ENCODE results near the gene DLG3.

The DLG3 gene

DNA sequence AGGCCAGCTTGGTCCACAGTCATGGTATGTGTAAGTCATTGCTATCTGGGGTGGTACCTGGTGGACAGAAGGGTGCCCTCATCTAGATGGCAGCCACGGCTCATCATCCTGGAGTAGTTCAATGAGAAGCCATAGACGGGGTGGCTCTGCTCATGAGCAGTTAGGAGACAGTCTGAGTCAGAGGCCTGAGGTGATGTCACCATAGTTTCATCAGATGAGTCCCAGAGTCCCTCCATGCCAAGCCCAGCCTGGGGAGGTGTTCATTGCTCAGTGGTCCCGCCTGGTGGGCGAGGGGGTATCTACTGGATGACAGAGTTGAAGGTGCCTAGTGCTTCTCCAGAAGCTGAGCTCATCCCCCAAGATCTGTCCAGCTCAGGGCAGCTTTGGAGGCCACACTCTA lies 49.8 kb downstream of the DLG3 start:
- no peak overlapping the region for H3K27ac ChIP-seq
- no peak for TF ChIP-seq CTCF (conservative IDR thresholded peaks at IDR 0.05)
- no peak for TF ChIP-seq ZFX (IDR thresholded peaks at IDR 0.05)

DNA sequence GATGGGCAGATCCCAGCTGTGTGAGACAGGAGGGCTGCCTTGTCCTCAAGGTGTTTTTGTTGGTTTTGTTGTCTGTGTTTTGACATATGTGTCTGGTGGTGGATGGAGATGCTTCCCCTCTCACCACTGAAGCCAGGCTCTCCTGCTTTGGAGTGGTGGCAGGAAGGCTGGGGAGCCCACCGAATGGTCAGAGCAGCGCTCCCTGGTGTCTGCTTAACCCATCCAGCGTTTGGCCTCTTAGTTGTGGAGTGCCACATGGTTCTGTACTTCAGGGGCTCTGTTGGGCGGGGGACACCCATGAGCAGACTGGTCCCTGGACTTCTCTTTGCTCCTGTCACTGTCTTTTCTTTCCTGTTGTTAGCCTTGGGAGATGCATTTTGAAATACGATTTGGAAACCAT lies 51.9 kb downstream of the DLG3 start:
- no peak overlapping the region for H3K27ac ChIP-seq
- TF ChIP-seq CTCF (conservative IDR thresholded peaks at IDR 0.05) = no peak
- TF ChIP-seq ZFX (IDR thresholded peaks at IDR 0.05) = no peak

DNA sequence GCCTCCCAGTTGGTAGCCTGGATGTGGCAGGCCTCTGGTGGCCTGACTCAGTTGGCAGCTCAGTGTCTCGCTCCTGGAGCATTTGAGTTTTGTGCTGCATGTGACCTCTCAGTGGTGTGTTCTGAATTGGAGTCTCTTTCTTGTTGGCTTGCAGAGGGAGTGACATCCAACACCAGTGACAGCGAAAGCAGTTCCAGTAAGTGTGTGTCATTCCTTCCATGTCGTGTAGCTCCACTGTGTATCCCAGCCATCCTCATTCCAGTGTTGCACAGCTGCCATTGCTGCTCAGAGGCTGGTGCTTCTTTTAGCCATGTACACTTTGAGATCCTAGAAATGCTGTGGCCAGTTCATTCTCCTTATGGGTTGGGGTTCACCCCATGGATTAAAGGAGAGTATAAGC lies 52.4 kb downstream of the DLG3 start:
- no peak overlapping the region for H3K27ac ChIP-seq
- TF ChIP-seq ZFX (IDR thresholded peaks at IDR 0.05) = no peak
- TF ChIP-seq CTCF (conservative IDR thresholded peaks at IDR 0.05) = no peak

GRCh38 chrX:70498129-70498528 lies 53.5 kb downstream of the DLG3 start:
- TF ChIP-seq ZFX (IDR thresholded peaks at IDR 0.05) = no peak
- H3K27ac ChIP-seq = no peak overlapping the region

GRCh38 chrX:70500826-70501225 lies 56.2 kb downstream of the DLG3 start:
- no peak for TF ChIP-seq ZFX (IDR thresholded peaks at IDR 0.05)
- no peak for TF ChIP-seq CTCF (conservative IDR thresholded peaks at IDR 0.05)
- no peak overlapping the region for H3K27ac ChIP-seq

DNA sequence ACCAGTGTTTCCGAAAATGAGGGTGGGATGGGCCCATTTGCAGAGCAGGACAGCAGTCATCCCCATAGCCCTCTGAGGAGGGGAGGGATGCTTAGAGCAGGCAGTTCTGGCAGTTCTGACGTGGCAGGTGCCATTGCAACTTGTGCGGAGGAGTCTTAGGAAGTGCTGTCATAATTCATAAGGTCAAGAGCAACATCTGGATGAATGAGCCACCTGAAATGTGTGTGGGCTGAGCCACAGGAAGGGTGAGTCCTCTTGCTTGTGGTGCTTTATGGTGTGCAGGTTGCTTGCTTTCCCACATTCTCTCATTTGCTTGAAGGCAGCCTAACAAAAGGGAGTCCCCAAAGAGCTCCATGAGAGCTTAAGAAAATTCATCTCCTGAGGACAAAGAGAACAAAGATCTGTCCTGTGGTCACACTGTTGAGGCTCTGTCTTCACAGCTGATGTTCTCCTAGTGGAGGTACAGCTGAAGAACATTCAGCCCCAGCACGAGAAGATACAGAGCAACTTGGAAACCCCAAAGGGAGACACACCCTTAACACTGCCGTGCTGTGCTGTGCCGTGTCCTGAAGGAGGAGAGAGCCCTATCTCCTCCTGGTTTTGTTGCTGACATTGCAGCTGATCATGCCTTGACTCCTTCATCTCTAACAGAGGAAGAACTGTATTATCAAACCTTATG lies 60.3 kb downstream of the DLG3 start:
- TF ChIP-seq CTCF (conservative IDR thresholded peaks at IDR 0.05) (no peak), ZFX (IDR thresholded peaks at IDR 0.05) (no peak)

GRCh38 chrX:70505451-70505841 lies 60.8 kb downstream of the DLG3 start:
- TF ChIP-seq CTCF (conservative IDR thresholded peaks at IDR 0.05) (no peak), ZFX (IDR thresholded peaks at IDR 0.05) (no peak)
- H3K27ac ChIP-seq = no peak overlapping the region

More for the DNA sequence above, 60.3 kb downstream of the DLG3 start:
- H3K27ac ChIP-seq = no peak overlapping the region

DNA sequence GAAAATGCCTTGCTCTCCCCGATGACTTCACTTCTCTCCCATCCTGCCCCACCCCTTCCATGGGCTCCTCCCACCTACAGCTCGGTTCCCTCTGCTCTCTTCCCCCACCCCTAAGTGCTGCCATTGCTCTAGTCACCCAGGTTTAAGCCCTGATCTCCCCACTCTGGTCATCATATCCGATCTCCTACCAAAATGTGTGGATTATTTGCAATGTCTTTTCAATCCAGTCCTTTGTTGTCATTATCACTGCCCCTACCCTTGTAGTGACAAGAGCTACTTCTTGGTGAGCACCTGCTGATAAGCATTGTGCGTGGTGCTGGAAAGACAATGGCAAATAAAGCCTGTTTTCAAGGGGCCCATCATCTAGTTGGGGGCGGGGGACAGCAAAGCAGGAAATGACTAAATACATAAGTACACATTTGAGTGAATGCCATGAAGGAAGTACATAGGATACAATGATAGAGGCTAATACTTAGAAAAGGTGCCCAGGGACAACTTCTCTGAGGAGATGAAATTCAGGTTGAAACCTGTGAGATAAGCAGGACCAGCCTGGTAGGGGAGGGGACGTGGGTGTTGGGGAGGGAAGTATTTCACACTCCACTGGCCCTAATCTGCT lies 63.8 kb downstream of the DLG3 start:
- TF ChIP-seq ZFX (IDR thresholded peaks at IDR 0.05) (no peak), CTCF (conservative IDR thresholded peaks at IDR 0.05) (no peak)
- no peak overlapping the region; the same call in 1 of the 2 replicates for H3K27ac ChIP-seq
